PC-9 (cell line): ENCODE results near the gene NTM.

ENCODE experiments used
- EZH2 ChIP-seq: fragments of 200-600 bp; sonication (generic); IDR thresholded peaks from 2 replicates; pipeline ENCODE4 v1.8.0; 2017; ENCODE audit warnings: antibody characterized with exemption, low read depth
- TF ChIP-seq, protein P1 (sequence below): fragments of 200-600 bp; sonication (generic); conservative IDR thresholded peaks from 2 replicates; pipeline ENCODE4 v1.6.1; 2017; ENCODE audit warnings: mixed run types, antibody characterized with exemption, mild to moderate bottlenecking, moderate library complexity

DNA sequence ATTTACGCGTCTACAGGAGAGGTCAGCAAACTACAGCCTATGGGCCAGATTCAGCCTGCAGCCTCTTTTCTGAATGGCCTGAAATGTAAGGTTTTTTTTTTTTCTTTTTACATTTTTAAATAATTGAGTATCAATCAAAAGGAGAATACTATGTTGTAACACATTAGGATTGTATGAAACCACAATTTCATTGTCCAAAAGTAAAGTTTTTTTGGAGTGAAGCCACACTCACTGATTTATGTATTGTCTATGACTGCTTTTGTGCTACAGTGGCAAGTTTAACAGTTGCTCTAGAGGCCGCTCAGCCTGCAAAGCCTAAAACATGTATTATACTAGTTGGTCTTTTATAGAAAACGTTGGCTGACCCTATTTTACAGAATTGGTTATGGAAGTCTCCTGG, 923.2 kb downstream of the NTM start:
- TF ChIP-seq, protein P1, sequence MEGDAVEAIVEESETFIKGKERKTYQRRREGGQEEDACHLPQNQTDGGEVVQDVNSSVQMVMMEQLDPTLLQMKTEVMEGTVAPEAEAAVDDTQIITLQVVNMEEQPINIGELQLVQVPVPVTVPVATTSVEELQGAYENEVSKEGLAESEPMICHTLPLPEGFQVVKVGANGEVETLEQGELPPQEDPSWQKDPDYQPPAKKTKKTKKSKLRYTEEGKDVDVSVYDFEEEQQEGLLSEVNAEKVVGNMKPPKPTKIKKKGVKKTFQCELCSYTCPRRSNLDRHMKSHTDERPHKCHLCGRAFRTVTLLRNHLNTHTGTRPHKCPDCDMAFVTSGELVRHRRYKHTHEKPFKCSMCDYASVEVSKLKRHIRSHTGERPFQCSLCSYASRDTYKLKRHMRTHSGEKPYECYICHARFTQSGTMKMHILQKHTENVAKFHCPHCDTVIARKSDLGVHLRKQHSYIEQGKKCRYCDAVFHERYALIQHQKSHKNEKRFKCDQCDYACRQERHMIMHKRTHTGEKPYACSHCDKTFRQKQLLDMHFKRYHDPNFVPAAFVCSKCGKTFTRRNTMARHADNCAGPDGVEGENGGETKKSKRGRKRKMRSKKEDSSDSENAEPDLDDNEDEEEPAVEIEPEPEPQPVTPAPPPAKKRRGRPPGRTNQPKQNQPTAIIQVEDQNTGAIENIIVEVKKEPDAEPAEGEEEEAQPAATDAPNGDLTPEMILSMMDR, result no peak
- TF ChIP-seq EZH2, result no peak
